Measurements from ENCODE around the gene SNED1.

Gene SNED1

GRCh38 chr2:241133436-241133820, 135.0 kb downstream of the SNED1 start:
- DNase-seq, result no peak

- no peak for DNase-seq
Observed at GRCh38 chr2:241134711-241135110, 136.3 kb downstream of the SNED1 start.

GRCh38 chr2:241135737-241136136, 137.3 kb downstream of the SNED1 start:
- no peak for DNase-seq

GRCh38 chr2:241136191-241136590, 137.8 kb downstream of the SNED1 start:
- DNase-seq, result no peak

- DNase-seq, result no peak
Observed at GRCh38 chr2:241136661-241137260, 138.3 kb downstream of the SNED1 start.

- no peak for DNase-seq
Observed at GRCh38 chr2:241137276-241138190, 139.1 kb downstream of the SNED1 start.

- DNase-seq, result no peak
Observed at GRCh38 chr2:241138471-241138870, 140.1 kb downstream of the SNED1 start.

GRCh38 chr2:241139531-241140444, 141.4 kb downstream of the SNED1 start:
- DNase-seq, result no peak

GRCh38 chr2:241140445-241140840, 142.0 kb downstream of the SNED1 start:
- DNase-seq, result no peak

GRCh38 chr2:241141214-241141770, 142.9 kb downstream of the SNED1 start:
- DNase-seq, result no peak

- no peak for DNase-seq
Observed at GRCh38 chr2:241142063-241142462, 143.6 kb downstream of the SNED1 start.

GRCh38 chr2:241142593-241142992, 144.2 kb downstream of the SNED1 start:
- no peak for DNase-seq
